Ecto neural progenitor cell (in vitro differentiated cells): ENCODE data around the gene C6orf58.
"Not testable (repeated sequence)": the region's sequence is repeated elsewhere in the genome, so short reads cannot be mapped to it uniquely, and the experiment has no call there.

Source experiments
- DNase-seq: peaks from one replicate; pipeline ENCODE4 v3.0.0-alpha.2; 2018; ENCODE audit warnings: low spot score

Gene C6orf58

GRCh38 chr6:127592964-127593363 lies 16.0 kb downstream of the C6orf58 start:
- no peak for DNase-seq

DNA sequence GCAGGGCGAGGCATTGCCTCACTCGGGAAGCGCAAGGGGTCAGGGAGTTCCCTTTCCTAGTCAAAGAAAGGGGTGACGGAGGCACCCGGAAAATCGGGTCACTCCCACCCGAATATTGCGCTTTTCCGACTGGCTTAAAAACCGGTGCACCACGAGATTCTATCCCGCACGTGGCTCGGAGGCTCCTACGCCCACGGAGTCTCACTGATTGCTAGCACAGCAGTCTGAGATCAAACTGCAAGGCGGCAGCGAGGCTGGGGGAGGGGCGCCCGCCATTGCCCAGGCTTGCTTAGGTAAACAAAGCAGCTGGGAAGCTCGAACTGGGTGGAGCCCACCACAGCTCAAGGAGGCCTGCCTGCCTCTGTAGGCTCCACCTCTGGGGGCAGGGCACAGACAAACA lies 16.5 kb downstream of the C6orf58 start:
- not testable (repeated sequence) for DNase-seq

DNA sequence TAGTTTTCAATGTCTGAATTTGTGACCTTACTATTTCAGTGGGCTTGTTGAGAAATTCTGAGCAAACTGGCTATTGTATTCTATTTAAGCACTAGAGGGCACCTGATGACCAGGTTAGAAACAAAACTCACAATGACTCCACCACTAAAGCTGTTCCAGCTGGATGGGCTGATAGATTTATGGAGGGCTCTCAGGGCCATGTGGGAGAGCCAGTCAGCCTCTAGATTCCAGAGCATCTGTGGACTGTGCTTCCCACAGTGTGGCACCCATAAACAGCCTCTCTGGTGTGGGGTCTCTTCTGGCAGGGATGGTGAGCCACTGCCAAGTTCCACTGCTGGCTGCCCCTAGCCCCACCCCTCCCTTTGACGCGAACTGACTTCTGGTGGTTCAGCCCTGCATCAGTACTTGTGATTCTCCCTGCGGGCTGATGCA lies 29.2 kb downstream of the C6orf58 start:
- DNase-seq, result peak; percentile 50

GRCh38 chr6:127608554-127609270 lies 31.7 kb downstream of the C6orf58 start:
- DNase-seq, result no peak

DNA sequence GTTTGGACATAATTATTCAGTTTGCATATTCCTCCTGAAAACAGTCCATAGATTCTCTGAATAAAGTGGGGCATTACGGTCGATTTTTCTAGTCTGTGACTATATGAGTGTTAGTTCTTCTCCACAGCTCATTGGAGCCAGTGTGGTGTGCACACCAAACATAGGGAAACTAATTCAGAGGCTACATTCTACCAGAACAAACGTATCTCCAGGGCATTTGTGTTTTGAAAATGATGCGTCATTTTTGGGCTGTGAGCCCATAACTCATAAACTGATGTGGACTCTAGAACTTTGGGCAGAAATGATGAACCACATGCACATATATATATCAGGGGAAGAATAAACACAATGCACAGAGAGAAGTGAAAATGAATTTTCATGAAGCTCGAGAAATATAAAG lies 41.8 kb downstream of the C6orf58 start:
- DNase-seq, result no peak

DNA sequence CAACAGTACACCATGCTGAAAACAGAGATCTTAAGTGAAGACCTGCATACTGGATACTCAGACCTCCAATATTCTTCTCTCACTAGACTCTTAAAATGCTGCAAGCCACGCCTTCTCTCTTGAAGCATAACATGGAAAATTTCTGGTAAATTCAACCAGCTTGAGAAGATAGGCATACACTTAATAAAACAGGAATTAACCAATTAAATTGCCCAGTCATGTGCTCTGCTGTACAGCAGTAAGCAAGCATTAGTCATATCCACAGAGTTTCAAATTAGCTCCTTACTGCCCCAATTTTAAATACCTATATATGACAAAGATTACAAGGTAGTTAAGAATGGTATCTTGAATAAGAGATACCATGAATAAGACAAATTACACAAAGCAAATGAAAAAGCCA lies 53.8 kb downstream of the C6orf58 start:
- no peak for DNase-seq

- DNase-seq, result no peak
Observed at GRCh38 chr6:127634178-127634577, 57.2 kb downstream of the C6orf58 start.

DNA sequence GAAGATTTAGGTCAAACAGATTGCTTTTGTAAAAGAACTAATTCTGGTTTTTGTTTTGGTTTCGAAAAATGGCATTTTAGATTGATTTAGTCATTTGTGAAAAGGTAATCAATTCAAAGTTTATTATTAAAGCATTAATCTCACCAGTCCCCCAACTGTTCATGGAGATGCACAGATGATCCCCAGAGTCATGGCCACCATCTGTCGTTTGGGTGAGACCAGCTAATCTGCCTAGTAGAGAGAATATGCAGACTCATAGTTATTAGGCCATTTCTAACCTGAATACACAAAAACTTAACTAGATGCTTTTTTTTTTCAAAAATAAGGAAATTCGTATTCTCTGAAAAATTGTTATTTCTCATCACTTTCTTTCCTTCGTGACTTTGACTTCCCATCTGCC lies 58.1 kb downstream of the C6orf58 start:
- DNase-seq, result no peak

- DNase-seq, result no peak
Observed at GRCh38 chr6:127637830-127638409, 60.9 kb downstream of the C6orf58 start.
